IPS-18c (cell line): ENCODE measurements around the gene CLSTN2.

ENCODE experiments used
- H3K4me3 ChIP-seq: 2 replicates; pipeline ENCODE4 v1.7.0; 2013; ENCODE audit warnings: low read depth, mild to moderate bottlenecking, low read length, moderate library complexity; ENCODE audit not compliant: insufficient read depth
- H3K9me3 ChIP-seq: one replicate; pipeline ENCODE4 v1.6.1; 2013; ENCODE audit warnings: mild to moderate bottlenecking, low read length, moderate library complexity; ENCODE audit not compliant: control insufficient read depth, insufficient read depth

Gene CLSTN2

DNA sequence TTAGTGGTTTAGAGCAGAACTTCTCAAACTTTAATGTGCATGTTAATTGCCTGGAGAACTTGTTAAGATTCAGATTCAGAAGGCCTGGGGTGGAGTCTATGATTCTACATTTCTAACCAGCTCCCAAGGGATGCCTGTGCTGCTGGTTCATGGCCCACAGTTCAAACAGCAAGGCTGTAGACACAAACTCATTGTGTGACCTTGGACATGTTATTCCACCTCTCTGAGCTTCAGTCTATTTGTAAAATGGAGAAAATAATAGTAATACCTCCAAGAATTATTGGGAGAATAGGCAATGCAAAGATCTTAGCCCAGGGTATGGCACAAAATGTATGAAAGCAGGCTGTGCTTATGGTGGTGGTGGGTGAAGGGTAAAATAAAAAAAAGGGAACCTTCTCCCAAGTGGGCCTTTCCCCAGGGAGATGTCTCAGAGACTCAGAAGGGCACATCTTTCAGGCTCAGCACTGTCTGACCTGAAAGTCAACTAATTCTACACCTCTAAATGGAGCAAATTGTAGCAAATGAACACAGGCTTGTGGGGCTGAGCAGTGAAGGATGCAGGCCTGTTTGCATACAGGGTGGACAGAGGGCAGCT, 566.9 kb downstream of the CLSTN2 start:
- Histone ChIP-seq H3K9me3 (no peaks in the 10 kb centered on the region), H3K4me3 (no peak overlapping the region)

DNA sequence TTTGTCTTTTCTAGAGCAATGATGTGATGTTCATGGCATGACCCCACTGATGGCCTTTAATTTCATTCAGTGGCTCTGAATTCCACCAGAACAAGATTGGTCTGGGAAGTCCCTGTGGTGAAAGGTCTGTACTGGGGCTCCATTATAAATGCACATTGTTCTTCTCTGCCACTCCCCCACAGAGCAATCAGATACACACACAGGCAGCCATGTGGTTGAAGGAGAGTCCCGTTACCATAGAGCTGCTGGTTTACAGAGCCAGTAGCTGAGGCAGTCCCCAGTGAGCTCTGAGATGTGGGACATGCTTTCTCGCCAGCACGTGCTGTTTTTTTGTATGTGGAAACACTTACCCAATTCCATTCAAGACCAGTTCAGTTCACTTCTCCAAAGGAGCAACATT, 570.2 kb downstream of the CLSTN2 start:
- Histone ChIP-seq H3K4me3 (no peak overlapping the region), H3K9me3 (no peaks in the 10 kb centered on the region)

DNA sequence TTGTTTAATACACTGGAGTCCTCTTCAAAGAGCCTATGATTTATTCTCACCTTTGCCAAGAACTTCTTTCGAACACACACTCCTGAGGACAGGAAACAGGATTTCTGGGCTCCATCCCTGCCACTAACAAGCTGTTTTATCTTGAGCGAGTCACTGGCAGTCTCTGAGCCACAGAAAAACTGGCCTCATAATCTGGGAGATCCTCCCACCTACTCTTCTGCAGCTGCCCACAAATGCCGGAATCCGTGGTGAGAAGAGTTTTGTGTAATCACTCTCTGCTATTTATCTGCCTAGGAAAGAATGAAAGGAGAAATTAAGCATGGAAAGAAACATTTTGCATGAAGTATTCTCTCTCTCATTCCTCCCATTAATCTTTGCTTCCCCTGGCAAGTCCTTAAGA, 570.9 kb downstream of the CLSTN2 start:
- H3K4me3 ChIP-seq, result no peak overlapping the region
- H3K9me3 ChIP-seq, result no peaks in the 10 kb centered on the region

DNA sequence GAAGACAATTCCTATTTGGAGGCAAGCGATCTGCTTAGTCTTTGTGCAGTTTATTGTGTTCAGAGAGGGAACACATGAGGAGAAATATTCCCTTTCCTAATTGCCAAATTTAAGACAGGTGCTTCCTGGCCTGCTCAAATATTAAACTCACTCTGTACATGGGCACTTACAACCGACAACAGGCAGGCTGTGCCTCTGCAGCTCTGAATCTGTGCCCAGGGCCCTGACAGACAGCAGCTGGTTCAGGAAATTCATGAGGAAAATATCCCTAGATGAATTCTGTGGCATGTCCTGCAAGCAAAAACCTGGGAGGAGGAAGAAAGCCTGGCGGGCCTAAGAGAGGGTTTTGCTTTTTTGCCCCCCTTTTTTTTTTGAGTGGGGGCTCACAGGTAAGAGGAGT, 573.6 kb downstream of the CLSTN2 start:
- H3K4me3 ChIP-seq, result no peak overlapping the region

DNA sequence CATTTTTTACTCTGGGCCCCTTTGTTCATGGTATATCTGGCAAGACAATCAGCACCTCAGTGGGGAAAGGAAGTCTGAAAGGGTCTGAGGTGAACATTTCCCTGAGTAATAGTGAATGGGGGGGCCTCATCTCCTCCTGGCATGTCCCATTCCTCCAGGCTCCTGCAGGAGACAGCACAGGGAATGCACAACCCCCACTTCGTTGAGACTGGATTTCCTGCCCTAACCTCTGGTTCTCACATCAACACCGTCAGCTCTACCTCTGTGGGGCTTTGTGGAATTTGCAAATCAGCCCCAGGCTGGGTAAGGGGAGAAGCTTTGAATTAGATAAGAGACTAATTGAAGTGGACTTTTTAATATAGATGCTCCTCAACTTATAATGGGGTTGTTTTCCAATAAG, 574.5 kb downstream of the CLSTN2 start:
- H3K4me3 ChIP-seq, result no peak overlapping the region
- no peaks in the 10 kb centered on the region for H3K9me3 ChIP-seq

More for the DNA sequence above, 573.6 kb downstream of the CLSTN2 start:
- no peaks in the 10 kb centered on the region for H3K9me3 ChIP-seq

DNA sequence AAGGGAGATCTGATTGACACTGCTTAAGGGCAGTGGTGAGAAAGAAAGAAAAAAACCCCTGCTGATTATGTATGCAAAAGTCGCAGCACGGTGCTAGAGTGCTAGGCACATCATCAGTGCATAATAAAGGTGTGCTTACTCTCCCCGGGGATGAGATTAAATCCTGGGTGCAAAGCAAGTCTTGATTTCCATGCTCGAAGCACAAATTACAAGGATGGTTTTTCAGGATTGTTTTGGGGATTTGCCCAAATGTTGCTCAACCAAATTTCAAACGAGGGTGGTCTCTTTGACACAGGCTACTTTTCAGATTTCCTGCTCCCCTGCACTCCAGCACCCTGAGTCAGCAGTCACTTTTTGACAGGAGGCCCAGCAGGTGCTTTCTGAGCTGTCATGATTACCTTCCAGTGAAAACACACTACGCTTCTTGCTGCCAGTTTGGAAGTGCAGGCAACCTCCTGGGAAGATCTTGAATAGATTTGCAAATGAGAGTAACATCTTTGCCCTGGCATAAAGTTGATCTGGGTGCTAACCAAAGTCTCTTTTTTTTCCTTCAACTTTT, 575.4 kb downstream of the CLSTN2 start:
- no peaks in the 10 kb centered on the region for H3K9me3 ChIP-seq
- no peak overlapping the region for H3K4me3 ChIP-seq

DNA sequence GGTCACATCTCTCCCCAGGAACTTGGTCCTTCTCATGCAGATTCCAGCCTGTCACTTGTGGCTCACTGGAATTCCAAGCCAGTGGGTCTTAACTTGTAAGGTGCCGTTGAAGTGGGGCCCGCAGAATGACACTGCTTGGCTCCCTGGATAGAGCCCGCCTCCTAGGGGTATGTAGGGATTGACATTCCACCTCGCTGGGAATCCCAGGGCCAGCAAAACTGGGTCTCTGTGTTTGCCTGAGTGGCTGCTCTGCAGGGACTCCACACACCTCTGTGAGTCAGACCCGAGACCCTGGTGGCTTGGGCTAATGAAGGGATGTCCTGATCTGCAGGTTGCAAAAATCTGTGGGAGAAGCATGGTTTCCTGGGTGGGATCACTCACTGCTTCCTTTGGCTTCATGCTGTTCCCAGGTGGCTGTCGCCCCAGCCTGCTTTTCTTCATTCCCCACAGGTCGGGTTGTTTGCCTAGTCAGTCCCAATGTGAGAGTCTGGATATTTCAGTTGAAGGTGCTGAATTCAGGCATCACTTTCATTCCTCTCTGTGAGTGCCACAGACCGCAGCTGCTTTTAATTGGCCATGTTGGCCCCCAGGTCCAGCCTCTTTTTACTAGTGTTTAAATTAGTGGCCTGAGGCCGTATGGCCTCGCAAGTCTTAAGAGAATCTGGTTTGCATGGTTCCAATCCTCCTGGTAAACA, 586.9 kb downstream of the CLSTN2 start:
- Histone ChIP-seq H3K4me3 (no peak overlapping the region), H3K9me3 (no peaks in the 10 kb centered on the region)

DNA sequence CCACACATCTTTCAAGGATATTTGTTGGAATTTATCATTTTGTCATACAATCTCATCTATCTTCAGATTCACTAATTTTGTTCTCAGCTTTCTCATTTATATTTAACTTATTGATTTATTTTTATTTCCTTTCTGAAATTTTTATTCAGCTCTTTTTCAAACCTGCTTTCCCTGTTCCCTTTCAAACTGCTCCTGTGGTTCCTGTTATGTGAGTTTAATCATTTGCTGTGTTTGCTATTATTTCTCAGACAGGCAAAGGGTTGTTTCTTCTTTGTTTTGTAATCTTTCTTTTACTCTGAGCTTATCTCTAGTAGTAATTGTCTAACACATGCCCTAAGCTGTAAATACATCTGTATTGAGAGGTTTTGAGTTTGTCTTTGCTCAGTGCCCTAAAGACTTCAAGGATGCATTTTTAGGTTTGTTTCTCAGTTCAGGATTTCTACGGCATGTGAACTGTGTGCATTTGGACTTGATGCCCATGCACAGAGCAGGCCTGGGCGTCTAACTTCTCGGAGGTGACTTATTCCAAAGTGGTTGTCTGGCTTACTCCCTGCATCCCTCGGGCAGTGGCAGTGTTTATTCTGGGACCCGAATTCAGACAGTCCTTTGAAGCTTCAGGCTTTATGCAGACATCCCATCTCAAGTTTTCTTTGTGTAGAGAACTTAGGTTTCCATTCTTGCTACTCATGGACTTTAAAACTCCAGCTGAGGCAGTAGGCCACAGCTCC, 587.8 kb downstream of the CLSTN2 start:
- Histone ChIP-seq H3K4me3 (no peak overlapping the region), H3K9me3 (no peaks in the 10 kb centered on the region)

DNA sequence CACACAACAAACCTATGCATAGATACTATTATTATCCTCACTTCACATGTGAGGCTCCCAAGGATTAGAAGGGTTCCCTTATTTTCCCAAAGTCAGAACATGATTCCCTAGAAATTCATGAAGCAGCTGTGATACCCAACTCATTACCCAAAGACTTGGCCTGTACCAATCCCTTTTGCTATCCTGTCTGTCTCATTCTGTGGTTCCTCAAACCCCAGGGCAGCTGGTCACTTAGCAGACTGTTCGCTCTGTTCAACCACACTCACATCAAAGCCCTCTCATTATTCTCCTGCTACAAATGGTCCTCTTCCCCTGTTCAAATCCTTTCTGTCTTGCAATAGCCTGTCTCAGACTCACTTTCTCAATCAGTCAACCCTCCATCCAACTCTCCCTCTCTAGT, 588.6 kb downstream of the CLSTN2 start:
- no peak overlapping the region for H3K4me3 ChIP-seq
- H3K9me3 ChIP-seq, result no peaks in the 10 kb centered on the region

DNA sequence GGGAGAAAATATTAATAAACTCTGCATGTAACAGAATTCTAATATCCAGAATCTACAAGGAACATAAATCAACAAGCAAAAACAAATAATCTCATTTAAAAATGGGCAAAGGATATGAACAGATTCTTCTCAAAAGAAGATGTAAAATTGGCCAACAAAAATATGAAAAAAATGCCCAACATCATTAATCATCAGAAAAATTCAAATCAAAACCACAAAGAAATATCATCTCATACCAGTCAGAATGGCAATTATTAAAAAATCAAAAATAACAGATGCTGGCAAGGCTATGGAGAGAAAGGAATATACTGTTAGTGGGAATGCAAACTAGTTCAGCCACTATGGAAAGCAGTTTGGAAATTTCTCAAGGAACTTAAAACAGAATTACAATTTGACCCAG, 592.2 kb downstream of the CLSTN2 start:
- no peaks in the 10 kb centered on the region for H3K9me3 ChIP-seq
- H3K4me3 ChIP-seq, result no peak overlapping the region

DNA sequence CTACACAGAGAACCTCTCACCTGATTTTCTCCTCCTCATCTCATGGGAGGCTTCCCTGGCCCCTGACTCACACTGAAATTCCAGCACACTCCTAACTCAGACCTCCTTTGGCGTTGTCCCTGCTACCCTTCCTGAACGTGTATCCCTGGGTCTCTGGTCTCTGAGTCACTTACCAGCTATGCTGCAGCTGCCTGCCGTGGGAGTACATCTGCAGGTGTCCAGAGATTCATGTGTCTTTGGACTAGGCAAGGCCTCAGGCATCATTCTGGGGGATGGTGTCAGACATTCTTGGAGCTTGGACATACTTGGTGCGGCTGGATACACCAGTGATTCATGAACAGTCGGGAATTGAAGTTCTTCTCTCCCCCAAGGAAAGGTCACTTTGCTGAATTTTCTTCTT, 594.1 kb downstream of the CLSTN2 start:
- no peak overlapping the region for H3K4me3 ChIP-seq
- H3K9me3 ChIP-seq, result no peaks in the 10 kb centered on the region

DNA sequence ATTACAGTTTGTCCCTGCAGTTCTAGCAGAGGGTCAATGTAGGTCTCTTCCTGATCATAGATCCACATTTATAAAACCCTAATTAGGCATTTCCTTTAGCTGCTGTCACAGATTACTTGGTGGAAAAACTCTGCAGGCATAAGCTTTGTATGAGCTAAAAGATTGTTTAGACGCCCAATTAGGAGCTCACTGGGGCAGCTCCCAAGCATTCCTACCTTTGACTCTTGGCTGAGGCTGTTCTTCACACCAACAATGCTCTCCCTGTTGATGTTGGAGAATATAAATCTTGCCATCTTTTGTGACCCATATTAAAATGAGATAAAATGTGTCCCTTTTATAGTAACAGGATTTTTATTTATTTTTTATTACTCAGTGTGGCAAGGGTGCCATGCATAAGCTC, 594.6 kb downstream of the CLSTN2 start:
- H3K4me3 ChIP-seq, result no peak overlapping the region

DNA sequence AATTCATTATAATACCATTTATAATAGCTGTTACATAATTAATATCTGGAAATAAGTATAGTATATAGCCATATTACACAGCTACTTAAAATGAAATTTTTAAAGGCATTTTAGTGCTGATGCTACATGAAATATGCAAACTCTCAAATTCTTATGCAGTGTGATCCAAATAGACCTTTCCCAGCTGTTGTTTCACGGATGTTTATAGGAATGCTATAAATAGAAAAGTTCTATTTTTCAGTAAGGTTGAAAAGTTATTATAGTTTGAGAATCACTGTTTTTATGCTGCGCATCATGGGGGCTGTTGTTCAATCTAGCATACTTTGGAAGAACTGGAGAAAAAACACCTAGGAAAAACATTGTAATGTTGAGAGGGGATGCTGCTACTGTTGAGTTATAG, 595.1 kb downstream of the CLSTN2 start:
- Histone ChIP-seq H3K9me3 (no peaks in the 10 kb centered on the region), H3K4me3 (no peak overlapping the region)

More for the DNA sequence above, 594.6 kb downstream of the CLSTN2 start:
- H3K9me3 ChIP-seq, result no peaks in the 10 kb centered on the region

DNA sequence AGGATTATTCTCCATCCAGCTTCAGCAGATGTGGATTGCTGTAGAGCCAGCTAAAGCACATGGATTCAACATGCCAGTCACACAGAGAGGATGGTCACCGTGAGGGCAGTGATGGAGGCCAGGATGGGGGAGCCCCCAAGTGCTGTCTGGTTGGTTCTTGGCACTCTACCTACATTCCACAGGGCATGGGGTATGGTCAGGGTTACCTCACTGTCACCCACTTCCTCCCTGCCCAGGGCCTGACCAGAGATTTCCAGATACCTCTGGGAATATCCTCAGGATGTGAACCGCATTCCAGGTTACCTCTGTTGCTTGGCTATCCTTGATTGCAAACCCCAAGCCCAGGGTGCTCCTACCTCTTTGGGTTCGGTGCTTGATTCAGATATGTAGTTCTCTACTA, 595.6 kb downstream of the CLSTN2 start:
- no peak overlapping the region for H3K4me3 ChIP-seq
- no peaks in the 10 kb centered on the region for H3K9me3 ChIP-seq

DNA sequence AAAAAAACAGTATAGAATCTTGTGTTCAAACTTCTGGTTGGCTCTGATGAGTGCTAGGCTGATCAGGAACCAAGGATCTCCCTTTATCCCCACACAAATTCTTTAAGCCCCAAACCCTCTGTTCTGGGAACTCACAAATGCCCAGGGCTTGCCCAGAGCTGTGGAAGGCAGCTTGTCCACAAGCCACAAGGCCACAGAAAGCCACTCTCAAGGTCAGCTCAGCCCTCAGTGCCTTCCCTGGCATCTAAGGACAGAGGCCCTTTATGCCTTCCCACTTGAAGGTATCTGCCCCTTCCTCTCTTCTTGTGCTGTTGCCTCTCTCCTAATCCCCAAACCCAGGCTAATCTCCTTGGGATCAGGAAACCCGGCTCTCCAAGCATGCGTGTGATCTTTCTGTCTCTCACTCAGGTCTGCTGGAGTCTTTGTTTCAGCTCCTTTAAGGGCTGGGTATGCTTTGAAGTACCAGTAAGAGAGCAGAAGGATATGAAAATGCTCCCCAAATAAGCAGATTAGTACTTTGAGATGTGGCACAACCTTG, 597.9 kb downstream of the CLSTN2 start:
- no peak overlapping the region for H3K4me3 ChIP-seq
- no peaks in the 10 kb centered on the region for H3K9me3 ChIP-seq

DNA sequence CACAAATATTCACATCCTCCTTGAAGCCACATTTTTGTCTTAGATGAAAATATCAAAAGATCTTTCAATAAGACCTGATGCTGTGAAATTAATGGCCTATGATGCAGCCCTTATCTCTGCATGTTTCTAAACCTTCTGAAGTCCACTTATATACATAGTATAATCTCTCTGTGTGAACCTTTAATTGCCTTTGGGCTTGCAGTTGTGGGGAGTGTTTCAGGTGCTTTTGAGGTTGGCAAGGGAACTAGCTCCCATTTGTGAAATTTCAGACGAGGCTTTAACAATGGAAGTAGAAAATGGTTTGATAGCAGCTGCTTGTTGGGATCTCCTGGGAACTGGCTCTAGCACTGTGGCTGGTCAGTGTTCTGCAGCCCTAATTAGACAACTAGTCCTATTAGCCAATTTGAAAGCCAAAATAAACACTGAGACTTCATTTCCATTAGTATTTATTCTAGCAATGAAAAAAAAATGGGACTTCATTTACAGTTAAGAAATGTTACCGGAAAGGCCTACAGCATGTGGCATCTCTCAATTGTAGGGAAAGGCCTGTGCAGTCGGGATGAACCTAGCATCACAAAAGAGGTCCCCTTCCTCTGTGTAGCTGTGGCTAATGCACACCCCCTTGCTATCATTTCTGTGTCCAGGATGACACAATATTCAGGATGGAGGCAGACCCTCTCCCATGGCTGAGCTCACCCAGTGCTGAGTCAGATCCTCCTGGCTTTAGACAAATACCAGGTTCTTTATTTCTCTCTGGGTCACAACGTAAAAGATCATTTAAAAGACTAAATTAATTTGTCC, 602.1 kb downstream of the CLSTN2 start:
- Histone ChIP-seq H3K4me3 (no peak overlapping the region), H3K9me3 (no peaks in the 10 kb centered on the region)

DNA sequence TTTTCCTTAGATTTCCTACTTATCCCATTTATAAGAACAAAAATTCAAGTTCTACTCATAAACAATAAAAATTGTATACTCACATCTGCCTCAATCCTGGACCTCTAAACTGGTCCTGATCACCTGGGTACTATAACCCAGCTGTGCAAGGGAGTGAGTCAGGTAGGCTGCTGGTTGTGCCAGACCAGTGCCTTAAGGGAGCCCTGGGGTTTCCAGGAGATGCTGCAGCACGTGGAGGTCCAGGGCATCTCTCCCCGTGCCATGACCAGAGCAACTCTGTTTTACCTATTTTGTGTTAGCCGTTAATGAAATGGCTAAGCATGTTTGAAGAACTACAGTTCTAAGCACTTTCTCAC, 602.7 kb downstream of the CLSTN2 start:
- no peaks in the 10 kb centered on the region for H3K9me3 ChIP-seq
- H3K4me3 ChIP-seq, result no peak overlapping the region
